Measurements from ENCODE around the gene NKX1-1. TPM values are rescaled to one million over a fixed set of nuclear protein-coding genes. Genes with fewer than 3 reads are reported as not detected.

The NKX1-1 gene
- total RNA-seq, 4 donors from 2014 or later, result not detected

GRCh38 chr4:1401409-1402020 lies 4.7 kb downstream of the NKX1-1 start:
- DNase-seq (ENCODE audit: low spot score in 2 of 2), result peak in 1 of 2 donors; percentile 50
- Histone ChIP-seq H3K4me3 (no peak overlapping the region), H3K27ac (no peak overlapping the region), H3K9me3 (no peaks in the 10 kb centered on the region), H3K27me3 (peaks cover 73% of the 10 kb centered on the region), H3K36me3 (no peaks in the 10 kb centered on the region), H3K4me1 (peaks cover 34% of the 10 kb centered on the region)
- TF ChIP-seq EP300 (IDR thresholded peaks at IDR 0.05), result no peak
- 13% methylated on average over 12 of the region's 18 CpGs for WGBS

- no peak for DNase-seq (ENCODE audit: low spot score in 2 of 2)
Observed at GRCh38 chr4:1400831-1401408, 5.3 kb downstream of the NKX1-1 start.

GRCh38 chr4:1400191-1400805 lies 5.9 kb downstream of the NKX1-1 start:
- Histone ChIP-seq H3K36me3 (peaks cover 3% of the 10 kb centered on the region), H3K9me3 (no peaks in the 10 kb centered on the region), H3K4me1 (peaks cover 27% of the 10 kb centered on the region), H3K4me3 (no peak overlapping the region), H3K27ac (no peak overlapping the region), H3K27me3 (peaks cover 61% of the 10 kb centered on the region)
- TF ChIP-seq EP300 (IDR thresholded peaks at IDR 0.05) (no peak), POLR2A (IDR thresholded peaks at IDR 0.05) (no peak), CTCF (IDR thresholded peaks at IDR 0.05) (no peak)
- 88% methylated on average over 8 of the region's 11 CpGs for WGBS
- peak in 1 of 2 donors; percentile 54 for DNase-seq (ENCODE audit: low spot score in 2 of 2)

More at GRCh38 chr4:1400831-1401408, 5.3 kb downstream of the NKX1-1 start:
- Histone ChIP-seq H3K4me3 (no peak overlapping the region), H3K4me1 (peaks cover 28% of the 10 kb centered on the region), H3K27me3 (peaks cover 68% of the 10 kb centered on the region), H3K27ac (no peak overlapping the region), H3K9me3 (no peaks in the 10 kb centered on the region), H3K36me3 (no peaks in the 10 kb centered on the region)
- TF ChIP-seq POLR2A (IDR thresholded peaks at IDR 0.05) (no peak), EP300 (IDR thresholded peaks at IDR 0.05) (no peak), POLR2AphosphoS5 (IDR thresholded peaks at IDR 0.05) (no peak), CTCF (IDR thresholded peaks at IDR 0.05) (no peak)
- 42% methylated on average over 11 of the region's 14 CpGs for WGBS

- WGBS, result 61% methylated on average over 10 of the region's 15 CpGs
- H3K27me3 ChIP-seq, result peaks cover 55% of the 10 kb centered on the region
- peaks cover 20% of the 10 kb centered on the region for H3K4me1 ChIP-seq
- H3K9me3 ChIP-seq, result no peaks in the 10 kb centered on the region
- H3K27ac ChIP-seq, result no peak overlapping the region
- no peak overlapping the region for H3K4me3 ChIP-seq
- DNase-seq (ENCODE audit: low spot score in 2 of 2), result no peak
- peaks cover 10% of the 10 kb centered on the region for H3K36me3 ChIP-seq
- TF ChIP-seq POLR2A (IDR thresholded peaks at IDR 0.05) (no peak), POLR2AphosphoS5 (IDR thresholded peaks at IDR 0.05) (no peak), CTCF (IDR thresholded peaks at IDR 0.05) (no peak), EP300 (IDR thresholded peaks at IDR 0.05) (no peak)
Observed at GRCh38 chr4:1399508-1400190, 6.6 kb downstream of the NKX1-1 start.

- Histone ChIP-seq H3K27ac (no peak overlapping the region), H3K27me3 (peaks cover 47% of the 10 kb centered on the region), H3K4me3 (no peak overlapping the region), H3K9me3 (no peaks in the 10 kb centered on the region), H3K36me3 (peaks cover 17% of the 10 kb centered on the region), H3K4me1 (peaks cover 18% of the 10 kb centered on the region)
- WGBS, result 93% methylated on average over 17 of the region's 22 CpGs
- no peak for DNase-seq (ENCODE audit: low spot score in 2 of 2)
- TF ChIP-seq EP300 (IDR thresholded peaks at IDR 0.05), result no peak
- TF ChIP-seq POLR2AphosphoS5 (IDR thresholded peaks at IDR 0.05), result no peak
- no peak for TF ChIP-seq CTCF (IDR thresholded peaks at IDR 0.05)
- TF ChIP-seq POLR2A (IDR thresholded peaks at IDR 0.05), result no peak
Observed at GRCh38 chr4:1398681-1399507, 7.3 kb downstream of the NKX1-1 start.

Measured in suprapubic skin (tissue), 4 donors.